ENCODE measurements around the gene PROM1.

GRCh38 chr4:15953625-15954024 lies 130.2 kb downstream of the PROM1 start:
- TF ChIP-seq POLR2AphosphoS5 (IDR thresholded peaks at IDR 0.05) (no peak), EZH2 (IDR thresholded peaks at IDR 0.05; ENCODE audit: borderline replicate concordance, insufficient read depth, low read length, poor library complexity, severe bottlenecking) (no peak)
